Measurements from ENCODE around the gene RHBDD2.
"Not testable (repeated sequence)": the region's sequence is repeated elsewhere in the genome, so short reads cannot be mapped to it uniquely, and the experiment has no call there.

RHBDD2 gene

GRCh38 chr7:75872073-75872782 lies 6.6 kb upstream of the RHBDD2 start:
- Histone ChIP-seq H3K36me3 (ENCODE audit: control insufficient read depth, low read length) (no peaks in the 10 kb centered on the region), H3K4me3 (ENCODE audit: low read length) (no peak overlapping the region), H3K9me2 (replicated peaks; ENCODE audit: control insufficient read depth, low read length) (no peaks in the 10 kb centered on the region), H3F3A (ENCODE audit: control insufficient read depth, insufficient read depth) (no peaks in the 10 kb centered on the region), H3K27ac (ENCODE audit: low read depth, low read length) (no peak overlapping the region), H3K4me2 (ENCODE audit: low read length) (no peak overlapping the region), H3K4me1 (ENCODE audit: control insufficient read depth, low read length) (no peaks in the 10 kb centered on the region), H4K20me1 (ENCODE audit: control insufficient read depth, insufficient read depth, low read depth, low read length) (no peaks in the 10 kb centered on the region), H3K79me2 (ENCODE audit: control insufficient read depth, low read length) (no peaks in the 10 kb centered on the region), H3K9me3 (ENCODE audit: control insufficient read depth, insufficient read depth, low read length) (no peaks in the 10 kb centered on the region), H3K27me3 (ENCODE audit: control insufficient read depth, low read length) (peaks cover 2% of the 10 kb centered on the region)
- TF ChIP-seq EZH2phosphoT487 (IDR thresholded peaks at IDR 0.05; ENCODE audit: borderline replicate concordance, low read length), result no peak
- TF ChIP-seq, protein P1, sequence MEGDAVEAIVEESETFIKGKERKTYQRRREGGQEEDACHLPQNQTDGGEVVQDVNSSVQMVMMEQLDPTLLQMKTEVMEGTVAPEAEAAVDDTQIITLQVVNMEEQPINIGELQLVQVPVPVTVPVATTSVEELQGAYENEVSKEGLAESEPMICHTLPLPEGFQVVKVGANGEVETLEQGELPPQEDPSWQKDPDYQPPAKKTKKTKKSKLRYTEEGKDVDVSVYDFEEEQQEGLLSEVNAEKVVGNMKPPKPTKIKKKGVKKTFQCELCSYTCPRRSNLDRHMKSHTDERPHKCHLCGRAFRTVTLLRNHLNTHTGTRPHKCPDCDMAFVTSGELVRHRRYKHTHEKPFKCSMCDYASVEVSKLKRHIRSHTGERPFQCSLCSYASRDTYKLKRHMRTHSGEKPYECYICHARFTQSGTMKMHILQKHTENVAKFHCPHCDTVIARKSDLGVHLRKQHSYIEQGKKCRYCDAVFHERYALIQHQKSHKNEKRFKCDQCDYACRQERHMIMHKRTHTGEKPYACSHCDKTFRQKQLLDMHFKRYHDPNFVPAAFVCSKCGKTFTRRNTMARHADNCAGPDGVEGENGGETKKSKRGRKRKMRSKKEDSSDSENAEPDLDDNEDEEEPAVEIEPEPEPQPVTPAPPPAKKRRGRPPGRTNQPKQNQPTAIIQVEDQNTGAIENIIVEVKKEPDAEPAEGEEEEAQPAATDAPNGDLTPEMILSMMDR (IDR thresholded peaks at IDR 0.05; ENCODE audit: low read depth, low read length, poor library complexity, severe bottlenecking), result no peak

DNA sequence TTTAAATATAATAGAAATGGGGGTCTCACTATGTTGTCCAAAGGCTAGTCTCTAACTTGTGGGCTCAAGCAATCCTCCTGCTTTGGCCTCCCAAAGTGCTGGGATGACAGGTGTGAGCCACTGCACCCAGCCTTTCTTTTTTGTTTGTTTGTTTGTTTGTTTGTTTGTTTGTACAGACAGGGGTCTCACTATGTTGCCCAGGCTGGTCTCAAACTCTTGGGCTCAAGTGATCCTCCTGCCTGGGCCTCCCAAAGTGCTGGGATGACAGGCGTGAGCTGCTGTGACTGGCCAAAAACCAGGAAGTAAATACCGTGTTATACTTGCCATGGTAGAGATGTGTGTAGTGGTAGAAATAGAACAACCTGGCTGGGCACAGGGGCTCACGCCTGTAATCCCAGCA lies 4.7 kb upstream of the RHBDD2 start:
- H3K4me3 ChIP-seq (ENCODE audit: low read length); H3K4me2 ChIP-seq (ENCODE audit: low read length); H4K20me1 ChIP-seq (ENCODE audit: control insufficient read depth, insufficient read depth, low read depth, low read length); H3K4me1 ChIP-seq (ENCODE audit: control insufficient read depth, low read length); H3F3A ChIP-seq (ENCODE audit: control insufficient read depth, insufficient read depth); H3K9me2 ChIP-seq (replicated peaks; ENCODE audit: control insufficient read depth, low read length); H3K79me2 ChIP-seq (ENCODE audit: control insufficient read depth, low read length); H3K36me3 ChIP-seq (ENCODE audit: control insufficient read depth, low read length); H3K9me3 ChIP-seq (ENCODE audit: control insufficient read depth, insufficient read depth, low read length); H3K27ac ChIP-seq (ENCODE audit: low read depth, low read length); H3K27me3 ChIP-seq (ENCODE audit: control insufficient read depth, low read length): not testable (repeated sequence)

GRCh38 chr7:75875113-75876080 lies 3.4 kb upstream of the RHBDD2 start:
- Histone ChIP-seq H3K9me3 (ENCODE audit: control insufficient read depth, insufficient read depth, low read length) (no peaks in the 10 kb centered on the region), H3K4me1 (ENCODE audit: control insufficient read depth, low read length) (peaks cover 19% of the 10 kb centered on the region), H3F3A (ENCODE audit: control insufficient read depth, insufficient read depth) (no peaks in the 10 kb centered on the region), H3K4me3 (ENCODE audit: low read length) (no peak overlapping the region), H4K20me1 (ENCODE audit: control insufficient read depth, insufficient read depth, low read depth, low read length) (no peaks in the 10 kb centered on the region), H3K27me3 (ENCODE audit: control insufficient read depth, low read length) (no peaks in the 10 kb centered on the region; the same call in 1 of the 2 replicates), H3K27ac (ENCODE audit: low read depth, low read length) (no peak overlapping the region), H3K36me3 (ENCODE audit: control insufficient read depth, low read length) (peaks cover 2% of the 10 kb centered on the region; the same call in 1 of the 2 replicates), H3K9me2 (replicated peaks; ENCODE audit: control insufficient read depth, low read length) (no peaks in the 10 kb centered on the region), H3K4me2 (ENCODE audit: low read length) (no peak overlapping the region), H3K79me2 (ENCODE audit: control insufficient read depth, low read length) (peaks cover 12% of the 10 kb centered on the region)
- TF ChIP-seq EZH2phosphoT487 (IDR thresholded peaks at IDR 0.05; ENCODE audit: borderline replicate concordance, low read length), result no peak
- TF ChIP-seq, protein P1 (IDR thresholded peaks at IDR 0.05; ENCODE audit: low read depth, low read length, poor library complexity, severe bottlenecking), result no peak

Data from DOHH2 (cell line).